GM21723 (cell line): Measurements from ENCODE around the gene SARM1.

Source experiments
- ATAC-seq: cut with Tn5 transposase; IDR thresholded peaks from one replicate; pipeline ENCODE4 v1.9.1; 2021; ENCODE audit warnings: mild to moderate bottlenecking, moderate library complexity; ENCODE audit not compliant: unreplicated experiment

Gene SARM1

DNA sequence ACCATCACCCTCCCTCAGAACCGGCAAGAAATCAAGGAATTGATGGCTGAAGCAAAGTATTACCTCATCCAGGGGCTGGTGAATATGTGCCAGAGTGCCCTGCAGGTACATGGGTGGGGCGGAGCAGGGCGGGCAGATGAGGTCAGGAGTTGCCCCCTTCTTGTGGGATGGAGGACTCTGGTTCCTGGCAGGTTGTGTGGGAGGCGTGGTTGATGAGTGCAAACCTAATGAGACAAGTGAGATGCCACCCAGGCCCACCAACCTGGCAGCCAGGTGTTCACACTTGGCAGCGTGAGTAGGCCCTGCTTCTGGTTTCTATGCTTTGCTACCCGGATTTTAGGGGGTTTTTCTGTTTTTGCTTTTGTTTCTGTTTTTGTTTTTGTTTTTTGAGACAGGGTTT lies 31.1 kb upstream of the SARM1 start:
- no peak for ATAC-seq

GRCh38 chr17:28341516-28341915 lies 30.0 kb upstream of the SARM1 start:
- ATAC-seq = no peak

DNA sequence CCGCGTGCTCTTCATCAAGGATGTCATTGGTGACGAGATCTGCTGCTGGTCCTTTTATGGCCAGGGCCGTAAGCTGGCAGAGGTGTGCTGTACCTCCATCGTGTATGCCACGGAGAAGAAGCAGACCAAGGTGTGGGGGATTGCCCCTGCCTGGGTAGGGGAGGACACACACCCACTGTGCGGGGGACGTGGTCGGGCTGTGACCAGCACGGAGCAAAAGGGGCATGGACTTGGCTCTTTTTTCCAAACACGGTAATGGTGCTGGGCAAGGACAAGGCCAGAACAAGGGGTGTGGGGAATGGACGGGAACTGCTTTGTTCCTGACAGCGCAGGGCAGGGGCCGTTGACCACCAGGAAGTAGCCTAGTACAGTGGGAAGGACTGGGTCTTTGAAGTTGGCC lies 29.2 kb upstream of the SARM1 start:
- no peak for ATAC-seq

DNA sequence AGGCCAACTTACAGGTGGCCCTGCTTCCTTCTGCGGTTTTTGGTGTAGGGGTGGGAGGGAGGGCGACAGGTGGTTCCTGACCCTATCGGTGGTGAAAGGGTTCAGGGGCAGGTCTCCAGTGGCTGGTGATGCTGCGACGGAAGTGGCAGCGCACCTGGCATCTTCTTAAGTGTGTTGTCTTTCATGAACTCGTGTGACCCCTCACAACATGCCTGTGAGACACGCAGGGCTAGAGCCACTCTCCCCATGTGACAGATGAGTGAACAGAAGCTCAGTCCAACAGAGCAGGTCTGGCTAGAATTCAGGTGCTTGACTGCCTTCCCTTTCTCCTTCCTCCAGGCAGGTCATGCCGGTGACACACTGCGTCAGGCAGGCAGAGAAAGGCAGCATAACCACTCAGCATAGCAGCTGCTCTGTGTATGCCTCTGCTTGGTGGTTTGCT lies 28.0 kb upstream of the SARM1 start:
- no peak for ATAC-seq

DNA sequence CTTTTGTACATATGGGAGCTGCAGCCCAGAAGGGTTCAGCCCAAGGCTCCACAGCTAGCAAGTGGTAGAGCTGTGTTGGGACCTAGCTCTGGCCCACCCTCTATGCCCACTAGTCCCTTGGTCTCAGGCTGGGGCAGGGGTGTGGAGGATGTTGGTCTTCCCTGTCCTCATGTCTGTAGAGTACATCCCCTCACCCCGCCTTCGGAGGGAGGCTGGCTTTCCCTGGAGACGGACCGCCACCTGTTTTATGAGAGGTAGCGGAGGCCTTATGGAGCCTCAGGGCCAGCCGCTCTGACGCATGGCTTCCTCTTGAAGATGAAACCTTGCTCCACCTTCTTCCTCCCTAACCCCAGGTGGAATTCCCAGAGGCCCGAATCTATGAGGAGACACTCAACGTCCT lies 27.5 kb upstream of the SARM1 start:
- no peak for ATAC-seq

- no peak for ATAC-seq
Measured at GRCh38 chr17:28344435-28344901, 27.0 kb upstream of the SARM1 start.

DNA sequence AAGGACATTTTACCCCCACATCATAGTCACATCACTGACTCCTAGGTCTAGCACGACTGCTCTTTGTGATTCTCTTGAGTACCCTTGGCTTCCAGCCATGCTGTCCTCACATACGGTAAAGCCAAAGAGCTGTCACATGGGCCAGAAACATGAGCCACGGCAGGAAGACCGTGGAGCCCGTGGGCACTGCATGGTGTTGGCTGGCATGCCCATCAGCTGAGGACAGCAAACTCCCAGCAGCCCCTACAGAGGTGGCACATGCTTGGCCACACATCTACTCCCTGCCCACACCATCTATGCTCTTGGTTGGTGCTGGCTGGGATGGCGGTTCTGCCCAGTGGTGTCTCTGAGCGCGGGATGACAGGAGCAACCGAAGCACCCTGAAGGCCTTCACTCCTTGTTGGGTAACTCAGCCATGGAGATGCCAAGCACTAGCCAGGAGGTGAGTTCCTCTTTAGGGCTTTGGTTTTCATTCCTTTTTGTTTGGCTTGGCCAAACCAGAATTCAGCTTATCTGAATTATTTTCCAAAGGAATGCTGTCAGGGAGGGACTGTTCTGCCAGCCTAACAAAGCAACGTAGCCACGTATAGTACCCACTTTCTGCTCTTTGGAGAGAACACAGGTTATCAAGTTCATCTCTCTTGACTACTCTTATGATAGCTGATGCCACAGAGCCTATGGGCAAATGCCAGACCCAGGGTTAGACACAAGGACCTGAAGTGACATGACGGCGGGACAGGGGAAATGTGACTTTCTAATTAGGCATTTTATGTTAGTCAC lies 25.9 kb upstream of the SARM1 start:
- ATAC-seq = no peak

DNA sequence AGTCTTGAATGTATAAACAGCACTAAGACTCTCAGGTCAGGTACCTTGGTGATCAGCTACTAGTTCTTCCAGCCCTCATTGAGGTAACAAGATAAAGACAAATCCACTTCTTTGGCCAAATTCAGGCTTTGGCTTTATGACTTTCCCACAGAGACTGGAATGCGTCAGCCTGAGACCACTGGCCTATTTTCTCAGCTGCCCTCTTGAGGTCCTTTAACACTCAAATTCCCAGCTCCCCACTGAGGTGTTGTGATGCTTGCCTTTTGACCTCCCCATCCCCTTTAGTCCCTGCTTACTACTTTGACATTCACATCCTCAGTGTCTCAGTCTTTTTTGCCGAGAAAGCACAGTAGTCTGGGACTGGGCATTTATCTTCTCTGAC lies 25.3 kb upstream of the SARM1 start:
- ATAC-seq = no peak

DNA sequence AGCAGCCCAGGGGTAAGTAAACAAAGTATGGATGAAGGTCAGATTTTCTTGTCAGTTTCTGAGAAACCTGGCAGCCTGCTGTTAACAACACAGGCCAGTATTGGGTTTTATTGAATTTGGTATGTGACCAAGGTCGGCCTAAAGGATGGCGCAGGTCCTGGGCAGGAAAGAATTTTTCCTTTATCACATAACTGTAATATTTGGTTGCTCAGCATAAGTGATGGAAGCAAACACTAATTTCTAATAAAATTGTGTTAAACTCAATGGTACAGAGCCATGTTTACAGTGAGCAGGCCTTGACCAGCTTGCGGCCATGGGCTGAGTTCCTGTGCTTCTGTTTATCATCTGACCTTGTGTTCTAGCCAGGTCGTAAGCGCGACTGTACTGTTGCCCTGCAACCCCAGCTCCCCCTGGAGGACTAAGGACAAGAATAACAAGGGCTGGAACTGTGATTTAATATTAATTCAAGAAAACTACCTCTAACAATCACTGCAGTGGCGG lies 24.7 kb upstream of the SARM1 start:
- no peak for ATAC-seq

DNA sequence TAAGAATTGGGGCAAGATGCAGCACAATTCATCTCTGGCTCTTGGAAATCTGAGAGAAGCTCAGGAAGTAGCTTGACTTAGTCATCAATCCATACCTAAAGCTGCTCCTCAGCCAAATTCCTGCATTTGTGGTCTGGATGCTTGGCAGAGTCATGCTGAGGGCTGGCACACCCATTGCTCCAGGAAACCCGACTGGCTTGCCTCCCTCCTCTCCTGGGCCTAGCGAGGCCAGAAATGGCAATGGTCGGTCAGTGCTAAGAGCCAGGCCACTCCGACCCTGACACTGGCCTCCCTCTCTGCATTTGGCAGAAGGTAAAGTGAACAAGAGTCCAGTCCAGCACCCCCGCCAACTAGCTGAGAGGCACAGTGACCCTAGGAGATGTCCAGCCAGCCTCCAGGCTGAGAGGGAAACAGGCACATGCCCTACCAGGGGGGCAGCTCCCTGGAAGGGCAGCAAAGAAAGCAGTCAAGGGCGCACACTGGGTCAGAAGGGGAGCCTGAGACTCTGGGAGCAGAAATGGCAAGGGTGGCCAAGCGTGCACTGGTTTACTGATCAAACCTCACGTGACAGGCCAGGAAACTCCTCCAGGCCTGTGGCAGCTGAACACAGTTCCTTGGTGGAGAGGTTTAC lies 24.1 kb upstream of the SARM1 start:
- ATAC-seq = no peak

DNA sequence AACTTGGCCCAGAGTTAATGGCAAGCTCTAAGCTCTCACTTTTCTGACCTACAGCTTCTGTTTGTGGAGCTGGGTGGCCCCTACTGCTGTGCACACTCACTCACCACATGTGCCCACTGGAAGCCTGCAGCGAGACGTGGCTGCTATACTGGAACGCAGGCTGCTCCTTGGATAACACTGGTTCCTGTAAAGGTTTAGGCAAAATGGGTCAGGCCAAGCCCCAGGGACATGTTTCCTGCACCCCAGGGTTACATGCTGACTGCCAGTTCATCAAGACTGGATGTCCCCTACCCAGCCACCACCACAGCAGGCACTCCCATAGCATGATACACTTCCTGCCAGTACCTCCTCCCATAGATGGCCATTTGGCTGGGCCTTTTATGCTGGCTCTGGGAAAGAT lies 22.5 kb upstream of the SARM1 start:
- ATAC-seq = no peak

DNA sequence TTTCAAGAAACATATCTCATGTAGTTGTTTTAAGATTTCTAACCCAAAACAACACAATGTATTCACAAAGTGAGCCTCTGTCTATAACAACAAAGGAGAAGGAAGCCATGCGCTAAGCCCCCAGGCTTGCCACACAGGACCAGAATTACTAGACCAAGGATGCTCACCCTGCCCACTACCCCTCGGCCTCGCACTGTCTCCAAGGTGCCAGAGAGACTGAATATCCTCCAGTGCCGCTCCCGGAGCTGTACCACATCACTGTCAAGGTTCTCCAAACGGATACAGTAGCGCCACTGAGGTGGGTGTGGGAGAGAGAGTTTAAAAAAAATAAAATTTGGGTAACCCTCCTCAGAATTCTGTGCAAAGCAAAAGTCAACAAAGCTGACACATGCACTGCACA lies 21.2 kb upstream of the SARM1 start:
- no peak for ATAC-seq

DNA sequence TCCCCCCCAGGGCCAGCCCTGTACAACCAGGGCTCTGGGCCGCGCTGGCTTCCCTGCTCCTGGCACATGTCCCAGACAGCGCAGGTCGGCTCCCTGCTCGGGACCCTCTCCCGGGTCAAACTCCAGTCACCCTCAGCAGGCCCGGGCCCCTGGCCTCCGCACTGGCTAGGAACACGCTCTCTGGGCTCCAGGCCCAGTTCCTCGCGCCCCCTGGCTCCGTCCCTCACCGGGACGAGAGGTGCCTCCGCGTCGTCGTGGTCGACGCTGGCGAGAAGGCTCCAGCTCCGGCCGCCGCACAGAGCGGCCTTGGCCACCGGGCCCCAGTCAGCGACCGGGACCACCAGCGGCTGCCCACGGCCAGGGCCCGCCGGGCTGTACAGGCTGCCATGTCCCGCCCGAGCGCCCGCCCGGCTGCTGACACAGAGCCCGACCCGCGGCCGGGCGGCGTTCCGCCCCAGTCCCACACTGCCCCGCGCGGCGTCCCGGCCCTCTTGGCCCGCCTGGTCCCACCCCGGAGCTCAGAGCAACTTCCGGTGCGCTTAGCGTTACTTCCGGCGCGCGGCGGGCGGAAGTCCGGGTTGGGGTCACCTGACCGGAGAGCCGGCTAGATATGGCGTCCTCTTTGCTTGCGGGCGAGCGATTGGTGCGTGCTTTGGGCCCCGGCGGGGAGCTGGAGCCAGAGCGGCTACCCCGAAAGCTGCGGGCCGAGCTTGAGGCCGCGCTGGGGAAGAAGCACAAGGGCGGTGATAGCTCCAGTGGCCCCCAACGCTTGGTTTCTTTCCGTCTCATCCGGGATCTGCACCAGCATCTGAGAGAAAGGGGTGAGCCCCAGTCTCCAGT lies 14.2 kb upstream of the SARM1 start, which contains the start of gene POLDIP2:
Gene POLDIP2, minus strand, starts transcription at position 467 of the 840 bp plus-strand sequence. Its CDS starts 79 bp downstream, at position 388.
- ATAC-seq = peak; percentile 94

GRCh38 chr17:28357901-28358197 lies 13.6 kb upstream of the SARM1 start:
- no peak for ATAC-seq

GRCh38 chr17:28363186-28363585 lies 8.3 kb upstream of the SARM1 start:
- no peak for ATAC-seq

DNA sequence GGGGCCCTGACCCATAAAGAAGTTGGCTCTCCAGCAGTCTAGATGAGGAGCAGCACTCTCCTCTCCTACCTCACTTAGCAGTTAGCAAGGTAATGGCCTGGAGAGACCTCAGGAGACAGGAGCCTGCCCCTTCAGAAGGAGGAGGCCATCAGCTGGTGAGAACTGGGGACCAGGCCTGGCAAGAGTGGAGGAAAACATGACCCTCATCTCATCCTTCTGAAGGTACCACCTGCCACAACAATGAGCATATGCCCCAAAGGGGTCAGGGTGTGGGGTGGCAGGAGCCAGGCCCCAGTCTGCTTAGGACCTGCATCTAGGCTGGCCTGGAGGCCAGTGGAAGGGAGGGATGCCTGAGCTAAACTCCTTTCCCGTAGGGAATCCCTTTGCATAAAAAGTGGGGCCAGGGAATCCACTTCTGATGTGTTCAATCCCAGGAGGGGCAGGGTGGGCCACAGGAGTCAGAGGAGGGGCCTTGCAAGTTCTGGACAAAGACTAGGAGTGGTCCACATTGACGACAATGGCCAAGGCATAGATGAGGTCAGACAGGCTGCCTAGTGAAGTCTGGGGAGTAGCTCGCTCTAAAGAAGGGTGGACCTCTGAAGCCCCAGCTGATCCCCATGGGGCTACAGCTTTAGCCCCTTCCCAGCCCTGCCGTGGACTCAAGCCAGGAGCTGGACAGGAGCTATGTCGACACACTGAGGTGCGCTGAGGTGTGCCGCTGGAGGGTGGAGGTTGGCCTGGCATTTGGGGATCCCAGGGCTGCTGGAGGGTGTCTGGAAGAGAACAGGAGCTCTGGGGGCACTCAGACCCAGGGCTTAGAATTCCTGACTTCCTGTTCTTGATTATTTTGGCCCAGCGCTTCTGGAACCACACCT lies 7.5 kb upstream of the SARM1 start:
- ATAC-seq = no peak

DNA sequence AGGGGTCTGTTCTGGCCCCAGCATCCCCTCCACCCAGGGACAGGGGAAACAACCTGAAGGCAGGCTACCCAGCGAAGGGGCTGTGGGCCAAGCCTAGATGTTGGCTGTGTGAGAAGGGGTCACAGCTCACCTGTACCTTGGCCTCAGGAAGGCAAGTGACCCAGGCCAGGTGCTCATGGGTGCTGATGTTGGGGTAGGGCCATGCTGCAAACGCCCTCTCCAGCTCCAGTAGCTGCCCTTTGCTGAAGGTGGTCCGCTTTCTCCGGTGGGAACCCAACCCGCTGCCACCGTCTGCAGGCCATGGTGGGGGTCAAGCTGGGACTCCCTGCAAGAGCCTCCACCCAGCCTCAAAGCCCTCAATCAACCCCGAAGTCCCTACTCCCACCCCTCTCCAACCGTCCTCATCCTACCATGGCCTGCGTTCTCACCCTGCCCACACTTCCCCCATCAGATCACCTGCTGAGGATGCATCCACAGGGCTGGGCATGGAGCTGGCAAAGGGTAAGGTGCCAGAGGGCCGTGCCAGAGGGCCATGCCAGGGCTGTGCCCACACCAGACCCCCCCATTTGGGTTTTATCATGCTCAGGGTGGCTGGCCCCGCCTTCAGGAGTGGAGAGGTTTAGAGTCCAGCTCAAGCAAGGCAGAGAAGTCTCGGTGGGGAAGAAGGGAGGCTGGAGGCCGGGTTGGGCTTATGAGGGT lies 6.7 kb upstream of the SARM1 start, which contains the start of gene SEBOX:
Gene SEBOX, minus strand, starts transcription at position 535 of the 699 bp plus-strand sequence. Its CDS starts 48 bp downstream, at position 487.
- ATAC-seq = no peak

DNA sequence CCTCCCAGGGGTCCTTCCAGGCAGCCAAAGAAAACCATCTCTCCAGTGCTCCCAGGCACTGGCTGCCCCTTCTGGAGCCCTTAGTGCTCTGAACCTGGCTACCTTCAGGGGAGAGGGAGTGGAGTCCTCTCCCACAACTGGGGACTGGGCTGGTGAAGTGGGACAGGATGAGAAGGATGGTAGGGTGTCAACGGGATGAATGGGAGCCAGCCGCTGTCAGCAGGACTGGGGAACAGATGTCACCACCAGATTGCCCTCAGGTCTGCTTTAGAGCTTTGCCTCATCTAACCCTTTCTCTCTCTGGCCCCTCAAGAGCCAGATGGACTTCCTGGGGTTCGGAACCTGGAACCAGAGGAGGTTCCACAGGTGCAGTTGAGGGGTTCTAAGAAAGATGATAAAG lies 6.0 kb upstream of the SARM1 start:
- no peak for ATAC-seq

- ATAC-seq = no peak
Measured at GRCh38 chr17:28366605-28367004, 4.9 kb upstream of the SARM1 start.
